Natural killer cell (primary cell): ENCODE data around the gene ARGFX. TPM values are rescaled to one million over a fixed set of nuclear protein-coding genes. Genes with fewer than 3 reads are reported as not detected.

Experiments used
- ATAC-seq, 3 donors: fragments of 150-1000 bp in 2 of 3; fragments of 200-7000 bp in 1 of 3; cut with Tn5 transposase; 1 replicate in 1 of 3; 2 replicates in 2 of 3; pipeline ENCODE4 v1.10.0; 2021; ENCODE audit warnings: mild to moderate bottlenecking in 2 of 3, moderate library complexity in 2 of 3
- DNase-seq, 2 donors: peaks; one replicate each; pipeline versions ENCODE4 v3.0.0 to v3.0.0-alpha.2; 2013 to 2021; ENCODE audit warnings: mixed read lengths in 1 of 2
- H3K27ac ChIP-seq: one replicate; pipeline ENCODE4 v1.5.1; 2013; ENCODE audit warnings: mild to moderate bottlenecking, low read length
- H3K27me3 ChIP-seq: one replicate; pipeline ENCODE4 v1.6.1; 2013; ENCODE audit warnings: low read length; ENCODE audit not compliant: control insufficient read depth, insufficient read depth
- H3K36me3 ChIP-seq: one replicate; pipeline ENCODE4 v1.6.1; 2013; ENCODE audit warnings: low read length; ENCODE audit not compliant: control insufficient read depth, insufficient read depth
- H3K4me1 ChIP-seq: one replicate; pipeline ENCODE4 v1.6.1; 2013; ENCODE audit warnings: low read length; ENCODE audit not compliant: control insufficient read depth, insufficient read depth
- H3K4me3 ChIP-seq: one replicate; pipeline ENCODE4 v1.5.1; 2013; ENCODE audit warnings: low read length
- H3K9me3 ChIP-seq: one replicate; pipeline ENCODE4 v1.6.1; 2013; ENCODE audit warnings: low read length; ENCODE audit not compliant: control insufficient read depth, insufficient read depth
- H3K27ac Mint-ChIP-seq, 2 donors: one replicate each; pipeline ENCODE4 v1.8.0; 2022; ENCODE audit warnings: mild to moderate bottlenecking in 2 of 2, mixed read lengths in 2 of 2, moderate library complexity in 1 of 2
- H3K27me3 Mint-ChIP-seq, 2 donors: one replicate each; pipeline ENCODE4 v1.8.0; 2022; ENCODE audit warnings: low read depth in 2 of 2, mixed read lengths in 2 of 2
- H3K36me3 Mint-ChIP-seq: one replicate; pipeline ENCODE4 v1.8.0; 2022; ENCODE audit warnings: mixed read lengths
- H3K4me1 Mint-ChIP-seq, 2 donors: one replicate each; pipeline ENCODE4 v1.8.0; 2022; ENCODE audit warnings: mixed read lengths in 2 of 2
- H3K4me3 Mint-ChIP-seq: one replicate; pipeline ENCODE4 v1.8.0; 2022; ENCODE audit warnings: mild to moderate bottlenecking, moderate library complexity, mixed read lengths
- H3K9me3 Mint-ChIP-seq, 2 donors: one replicate each; pipeline ENCODE4 v1.8.0; 2022; ENCODE audit warnings: mixed read lengths in 2 of 2
- CTCF ChIP-seq: fragments of 200-600 bp; IDR thresholded peaks from one replicate; pipeline ENCODE4 v1.8.0; 2022; ENCODE audit warnings: antibody characterized with exemption
- WGBS: methylation state at CpG from one replicate; pipeline ENCODE4 v1.1.7; 2013; ENCODE audit warnings: missing lambda C conversion rate; ENCODE audit not compliant: insufficient coverage; 5-methylcytosine and 5-hydroxymethylcytosine counted together
- intact Hi-C: fragments of 100-400 bp; cut with micrococcal nuclease; formaldehyde crosslinking; loops from one replicate; pipeline ENCODE4 v1.14.2; 2022
- total RNA-seq, 4 donors: library from RNA; stranded (reverse); fragments of 120-200 nt in 1 of 4; gene quantifications; one replicate each; pipeline versions ENCODE4 v1.2.3 to v1.2.4, GENCODE V29; 2013 to 2022

The ARGFX gene
- not detected for total RNA-seq
- total RNA-seq (2013) = not detected

- DNase-seq (no peak), ATAC-seq (no peak)
- Mint-ChIP-seq H3K9me3 (no peaks in the 10 kb centered on the region), H3K27ac (no peak within 1 kb of the TSS), H3K4me1 (no peaks in the 10 kb centered on the region), H3K27me3 (peaks cover 4 to 11% of the 10 kb centered on the region in 2 donors), H3K36me3 (no peaks in the 10 kb centered on the region), H3K4me3 (no peak within 1 kb of the TSS)
- H3K27ac ChIP-seq = no peak within 1 kb of the TSS
- WGBS = 85% methylated on average over 4 of the region's 5 CpGs
- TF ChIP-seq CTCF = no peak
- H3K36me3 ChIP-seq = no peaks in the 10 kb centered on the region
- intact Hi-C loops = no loop called here
- H3K4me1 ChIP-seq = no peaks in the 10 kb centered on the region
- no peak within 1 kb of the TSS for H3K4me3 ChIP-seq
- H3K9me3 ChIP-seq = no peaks in the 10 kb centered on the region
- no peaks in the 10 kb centered on the region for H3K27me3 ChIP-seq
Observed at GRCh38 chr3:121567649-121568048, at the start of gene ARGFX. Gene ARGFX (plus strand): TSS chr3:121567949. CDS start chr3:121570714, 2,765 bp downstream.

DNA sequence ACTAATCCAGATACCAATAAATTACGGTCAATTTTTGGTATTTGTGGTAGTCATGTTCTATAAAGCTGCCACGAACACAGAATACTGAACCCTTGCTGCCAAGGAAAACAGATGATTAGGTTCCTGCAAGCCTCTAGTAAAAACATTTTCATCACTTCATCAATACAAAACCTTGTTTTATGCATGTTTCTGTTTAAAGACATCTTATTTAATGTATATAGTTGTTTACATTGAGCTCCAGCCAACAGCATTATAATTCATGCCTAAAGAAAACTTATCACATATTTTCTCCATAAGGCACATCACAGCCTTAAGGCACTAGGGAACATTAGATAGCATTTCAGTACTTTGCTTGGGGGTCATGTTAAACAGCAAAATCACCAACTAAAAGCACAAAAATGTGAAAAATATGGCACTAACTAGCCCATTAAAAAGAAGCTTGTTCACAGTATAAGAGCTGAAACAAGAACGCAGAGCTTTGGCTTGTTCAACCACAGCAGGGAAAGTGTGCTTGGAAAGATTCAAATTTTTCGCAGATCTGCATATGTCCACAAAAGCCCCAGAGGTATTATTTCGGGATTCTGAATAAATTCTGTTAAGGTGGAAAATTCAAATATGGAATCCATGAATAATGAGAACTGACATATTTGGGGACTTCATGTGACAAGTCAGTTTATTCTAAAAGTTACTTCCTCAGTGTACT lies 49.6 kb upstream of the ARGFX start:
- H3K4me1 Mint-ChIP-seq = no peaks in the 10 kb centered on the region
- Histone ChIP-seq H3K36me3 (no peaks in the 10 kb centered on the region), H3K4me1 (no peaks in the 10 kb centered on the region), H3K9me3 (no peaks in the 10 kb centered on the region), H3K4me3 (no peak overlapping the region), H3K27me3 (no peaks in the 10 kb centered on the region), H3K27ac (no peak overlapping the region)
- DNase-seq = no peak
- no peaks in the 10 kb centered on the region for H3K27me3 Mint-ChIP-seq
- no peak overlapping the region for H3K27ac Mint-ChIP-seq
- intact Hi-C loops = no loop called here
- no peak overlapping the region for H3K4me3 Mint-ChIP-seq
- no peak for ATAC-seq
- 98% methylated on average over 4 of the region's 5 CpGs for WGBS
- peaks cover 8% of the 10 kb centered on the region for H3K36me3 Mint-ChIP-seq
- no peak for TF ChIP-seq CTCF
- H3K9me3 Mint-ChIP-seq = peaks cover 4 to 6% of the 10 kb centered on the region in 2 donors

DNA sequence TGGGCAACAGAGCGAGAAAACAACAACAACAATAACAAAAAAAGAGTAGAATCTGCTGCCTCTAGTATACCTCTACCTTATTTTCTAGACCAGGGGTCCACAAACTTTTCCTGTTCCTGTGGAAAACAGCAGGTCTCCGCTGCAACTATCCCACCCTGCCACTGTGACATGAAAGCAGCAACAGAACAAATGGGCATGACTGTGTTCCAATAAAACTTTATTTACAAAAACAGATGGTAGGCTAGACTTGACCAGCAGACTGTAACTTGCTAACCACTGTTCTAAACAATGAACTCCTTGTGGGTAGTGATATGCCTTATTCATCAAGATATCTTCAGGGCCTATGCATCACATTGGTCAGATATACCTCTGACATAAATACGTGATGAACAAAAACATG lies 47.2 kb upstream of the ARGFX start:
- Histone ChIP-seq H3K4me3 (no peak overlapping the region), H3K9me3 (no peaks in the 10 kb centered on the region), H3K27me3 (no peaks in the 10 kb centered on the region), H3K36me3 (no peaks in the 10 kb centered on the region), H3K27ac (no peak overlapping the region), H3K4me1 (no peaks in the 10 kb centered on the region)
- intact Hi-C loops = no loop called here
- H3K36me3 Mint-ChIP-seq = peaks cover 7% of the 10 kb centered on the region
- H3K4me1 Mint-ChIP-seq = no peaks in the 10 kb centered on the region
- TF ChIP-seq CTCF = no peak
- H3K9me3 Mint-ChIP-seq = peaks cover 4 to 5% of the 10 kb centered on the region in 2 donors
- DNase-seq = no peak
- no peak overlapping the region for H3K27ac Mint-ChIP-seq
- H3K4me3 Mint-ChIP-seq = no peak overlapping the region
- no peaks in the 10 kb centered on the region for H3K27me3 Mint-ChIP-seq
- WGBS = 96% methylated on average over 2 of the region's 3 CpGs
- ATAC-seq = no peak

DNA sequence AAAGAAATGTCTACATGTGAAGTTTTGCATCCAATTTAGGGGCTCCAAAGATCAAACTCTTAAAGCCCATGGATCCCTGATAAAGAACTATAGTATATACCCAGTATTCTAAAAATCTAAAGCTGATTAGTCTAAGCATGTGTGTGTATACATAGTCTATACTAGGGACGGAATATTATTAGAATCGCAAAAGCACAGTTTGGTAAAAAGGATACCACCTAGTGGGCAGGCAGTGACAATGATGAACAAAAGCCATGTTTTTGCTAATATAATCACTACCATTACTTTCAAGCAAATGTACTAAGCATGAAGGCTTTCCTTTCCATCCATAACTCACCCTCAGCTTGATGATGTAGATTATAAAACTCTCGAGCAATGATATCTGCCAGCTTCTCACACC lies 38.4 kb upstream of the ARGFX start:
- Histone ChIP-seq H3K36me3 (no peaks in the 10 kb centered on the region), H3K4me3 (no peak overlapping the region), H3K27me3 (no peaks in the 10 kb centered on the region), H3K27ac (no peak overlapping the region), H3K4me1 (no peaks in the 10 kb centered on the region), H3K9me3 (no peaks in the 10 kb centered on the region)
- TF ChIP-seq CTCF = no peak
- Mint-ChIP-seq H3K4me1 (no peaks in the 10 kb centered on the region), H3K27ac (no peak overlapping the region), H3K4me3 (no peak overlapping the region), H3K36me3 (no peaks in the 10 kb centered on the region), H3K9me3 (no peaks in the 10 kb centered on the region), H3K27me3 (no peaks in the 10 kb centered on the region)
- DNase-seq = no peak
- no peak for ATAC-seq
- intact Hi-C loops = no loop called here
- WGBS = 70% methylated on average over 3 of the region's 3 CpGs
